Body of pancreas (tissue), 4 donors: ENCODE measurements around the gene FBXL7. TPM values are rescaled to one million over a fixed set of nuclear protein-coding genes. Genes with fewer than 3 reads are reported as not detected.

Experiments
- ATAC-seq: fragments of 150-250 bp; one replicate; pipeline ENCODE4 v1.9.1; 2016
- DNase-seq, 4 donors: peaks; one replicate each; pipeline ENCODE4 v3.0.0-alpha.2; 2019
- H3K27ac ChIP-seq, 4 donors: fragments of 200-600 bp; sonication (generic); 1 replicate in 3 of 4; 2 replicates in 1 of 4; pipeline versions ENCODE4 v1.5.1 to v1.6.1; 2016 to 2019; ENCODE audit warnings: mild to moderate bottlenecking in 1 of 4, mixed read lengths in 1 of 4, moderate library complexity in 1 of 4
- H3K27me3 ChIP-seq, 2 donors: fragments of 200-600 bp; sonication (generic); one replicate each; pipeline ENCODE4 v1.6.0; 2016; ENCODE audit warnings: mild to moderate bottlenecking in 1 of 2
- H3K36me3 ChIP-seq, 2 donors: fragments of 200-600 bp; sonication (generic); replicated peaks in 1 of 2; 2 replicates each; pipeline ENCODE4 v1.5.1; 2016; ENCODE audit warnings: low read depth in 2 of 2; ENCODE audit not compliant: insufficient read depth in 1 of 2
- H3K4me1 ChIP-seq: fragments of 200-600 bp; sonication (generic); one replicate; pipeline ENCODE4 v1.6.0; 2016
- H3K4me3 ChIP-seq, 2 donors: fragments of 200-600 bp; sonication (generic); 1 replicate in 1 of 2; 2 replicates in 1 of 2; pipeline ENCODE4 v1.5.1; 2016 to 2019
- H3K9me3 ChIP-seq, 3 donors: fragments of 200-600 bp; sonication (generic); 1 replicate in 2 of 3; 2 replicates in 1 of 3; pipeline ENCODE4 v1.5.1; 2016
- CTCF ChIP-seq, 7 experiments: fragments of 450-650 bp in 4 of 7; fragments of 200-600 bp in 3 of 7; sonication (generic) in 3 of 7; IDR thresholded peaks; one replicate each; pipeline ENCODE4 v1.5.1; 2016 to 2019; ENCODE audit warnings: antibody characterized with exemption in 7 of 7
- POLR2A ChIP-seq, 3 donors: fragments of 450-650 bp; IDR thresholded peaks; one replicate each; pipeline ENCODE4 v1.6.1; 2016; ENCODE audit warnings: antibody characterized with exemption in 3 of 3, mild to moderate bottlenecking in 2 of 3
- WGBS, 2 donors: methylation state at CpG; one replicate each; pipeline ENCODE4 v1.1.5; 2017; 5-methylcytosine and 5-hydroxymethylcytosine counted together
- intact Hi-C: fragments of 100-400 bp; cut with DNase I; formaldehyde crosslinking; loops from one replicate; pipeline ENCODE4 v1.15.1; 2023
- total RNA-seq, 2 donors: library from RNA; depleted of rRNA; stranded (reverse); fragments of >200 nt; gene quantifications; one replicate each; pipeline ENCODE4 v1.1.0, GENCODE V29; 2016

Gene FBXL7
- total RNA-seq, 2 donors from 2014 or later = 3.1 to 4.0 TPM

DNA sequence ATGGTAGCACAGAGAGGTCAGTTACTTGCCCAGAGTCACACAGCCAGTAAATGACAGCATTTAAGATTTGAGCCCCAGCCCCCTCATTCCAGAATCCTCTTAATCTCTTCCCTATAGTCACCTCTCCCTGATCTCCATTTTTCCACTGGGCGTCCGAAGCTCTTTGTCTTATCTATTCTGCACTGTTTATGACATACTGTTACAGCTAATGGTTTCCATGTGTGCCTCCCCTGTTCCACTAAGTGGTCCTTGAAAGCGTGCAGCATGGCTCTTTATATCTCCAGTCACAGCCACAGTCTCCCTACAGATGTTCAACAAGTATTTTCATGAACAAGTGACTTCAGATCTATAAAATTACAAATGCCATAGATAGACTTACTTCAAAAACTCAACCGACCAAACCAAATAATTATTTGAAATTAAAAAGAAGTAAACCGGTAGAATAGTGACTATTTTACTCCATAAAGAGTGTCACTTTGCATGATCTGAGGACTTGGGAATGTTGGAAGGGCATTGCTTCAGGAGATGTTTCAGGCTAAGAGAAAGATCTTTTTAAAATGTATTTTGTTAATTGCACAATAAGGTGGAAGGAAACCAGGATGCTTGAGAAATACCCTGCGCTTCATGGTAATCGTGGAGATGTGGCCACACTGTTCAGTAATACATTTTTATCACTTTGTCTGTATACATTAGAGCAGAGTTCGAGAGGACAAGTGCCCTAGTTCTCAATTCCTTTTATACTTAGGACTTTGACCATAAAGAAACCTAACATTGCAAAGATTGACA is 237.2 kb downstream of the FBXL7 start:
- WGBS, 2 donors = 54 to 56% methylated on average over 8 of the region's 8 CpGs
- intact Hi-C loops = no loop called here
- Histone ChIP-seq H3K4me3 (no peak overlapping the region), H3K4me1 (no peaks in the 10 kb centered on the region), H3K36me3 (no peaks in the 10 kb centered on the region), H3K27ac (no peak overlapping the region), H3K27me3 (no peaks in the 10 kb centered on the region), H3K9me3 (no peaks in the 10 kb centered on the region)
- DNase-seq (no peak), ATAC-seq (no peak)
- TF ChIP-seq CTCF (IDR thresholded peaks at IDR 0.05) (no peak), POLR2A (IDR thresholded peaks at IDR 0.05) (no peak)

DNA sequence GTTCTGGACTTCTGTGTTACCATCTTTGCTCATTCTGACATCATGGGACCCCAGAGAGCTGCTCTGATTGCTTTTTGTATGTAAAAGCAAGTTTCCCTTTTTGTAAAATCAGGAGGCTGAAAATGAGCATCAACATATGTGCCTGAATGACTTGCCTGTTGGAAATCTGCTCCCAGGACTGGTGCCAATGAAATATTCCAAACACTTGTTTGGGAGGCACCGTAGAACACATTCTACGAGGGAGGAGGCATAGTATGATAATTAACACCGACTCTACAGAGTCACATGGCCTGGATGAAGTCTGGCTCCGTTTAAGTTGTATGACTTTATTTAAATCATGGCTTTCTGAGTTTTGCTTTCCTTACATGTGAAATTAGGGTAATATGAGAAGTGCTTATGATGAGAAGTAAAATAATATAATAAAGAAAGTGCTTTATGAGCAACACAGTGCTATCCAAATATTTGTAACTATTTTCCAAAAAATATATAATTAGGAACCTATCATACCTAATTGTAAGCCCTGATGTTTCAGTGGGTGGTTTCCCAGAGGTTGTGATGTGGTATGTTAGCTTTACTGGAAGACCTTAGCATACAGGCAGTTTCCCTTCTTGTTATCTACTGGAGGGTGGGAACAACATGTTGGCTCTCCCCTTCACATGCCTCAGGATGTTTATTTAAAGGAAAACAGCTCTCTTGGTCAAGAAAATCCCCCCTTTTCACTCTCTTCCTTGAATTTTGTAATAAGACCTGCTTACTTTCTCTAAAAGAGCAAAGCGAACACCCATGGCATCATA is 238.1 kb downstream of the FBXL7 start:
- H3K9me3 ChIP-seq = no peaks in the 10 kb centered on the region
- ATAC-seq (no peak), DNase-seq (no peak)
- TF ChIP-seq POLR2A (IDR thresholded peaks at IDR 0.05) = no peak
- TF ChIP-seq CTCF (IDR thresholded peaks at IDR 0.05) = no peak
- intact Hi-C loops = no loop called here
- no peak overlapping the region for H3K4me3 ChIP-seq
- H3K27ac ChIP-seq = no peak overlapping the region
- 47 to 56% methylated on average over 5 of the region's 5 CpGs for WGBS, 2 donors
- no peaks in the 10 kb centered on the region for H3K36me3 ChIP-seq
- H3K4me1 ChIP-seq = no peaks in the 10 kb centered on the region
- no peaks in the 10 kb centered on the region for H3K27me3 ChIP-seq

DNA sequence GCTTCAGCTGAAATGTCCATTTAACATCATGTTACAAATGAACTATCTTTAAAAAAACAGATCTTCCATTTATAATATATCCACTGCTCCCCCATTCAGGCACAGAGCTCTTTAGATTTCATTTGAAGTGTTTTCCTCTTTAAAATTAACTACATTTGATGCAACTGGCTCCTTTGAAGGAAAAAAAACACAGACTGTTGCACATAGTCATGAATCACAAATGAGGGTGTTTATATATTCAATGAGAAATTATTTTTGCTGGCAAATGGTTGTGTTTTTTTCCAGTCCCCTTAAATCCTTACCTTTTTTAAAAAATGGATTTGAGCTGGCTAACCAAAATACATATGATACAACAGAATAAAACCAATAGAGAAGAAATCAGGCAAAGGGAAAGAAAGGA is 240.4 kb downstream of the FBXL7 start:
- no peak overlapping the region for H3K4me3 ChIP-seq
- ATAC-seq (no peak), DNase-seq (no peak)
- intact Hi-C loops = no loop called here
- no peaks in the 10 kb centered on the region for H3K27me3 ChIP-seq
- no peaks in the 10 kb centered on the region for H3K4me1 ChIP-seq
- H3K36me3 ChIP-seq = no peaks in the 10 kb centered on the region
- no peak for TF ChIP-seq CTCF (IDR thresholded peaks at IDR 0.05)
- no peak for TF ChIP-seq POLR2A (IDR thresholded peaks at IDR 0.05)
- H3K27ac ChIP-seq = no peak overlapping the region
- no peaks in the 10 kb centered on the region for H3K9me3 ChIP-seq

DNA sequence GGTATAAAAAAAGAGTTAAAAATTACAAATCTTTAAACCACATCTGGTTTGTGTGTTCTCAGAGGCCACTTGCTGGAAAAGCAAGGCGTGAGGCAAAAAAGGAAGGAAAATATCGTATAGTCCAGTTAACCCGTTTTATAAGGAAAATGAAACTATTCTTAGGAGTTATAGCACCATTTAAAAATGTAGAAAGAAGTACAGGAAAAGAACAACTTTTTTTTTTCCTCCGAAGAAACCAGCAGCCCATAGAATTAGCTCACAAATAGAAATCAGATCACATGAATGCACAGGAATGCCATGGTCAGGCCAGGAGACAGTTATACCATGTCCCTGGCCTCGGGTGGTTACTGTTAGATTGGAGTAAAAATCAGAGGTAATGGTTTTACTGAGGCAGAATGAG is 241.6 kb downstream of the FBXL7 start:
- ATAC-seq (no peak), DNase-seq (no peak)
- Histone ChIP-seq H3K4me3 (no peak overlapping the region), H3K27me3 (no peaks in the 10 kb centered on the region), H3K4me1 (no peaks in the 10 kb centered on the region), H3K9me3 (no peaks in the 10 kb centered on the region), H3K36me3 (no peaks in the 10 kb centered on the region), H3K27ac (no peak overlapping the region)
- TF ChIP-seq POLR2A (IDR thresholded peaks at IDR 0.05) (no peak), CTCF (IDR thresholded peaks at IDR 0.05) (no peak)
- WGBS, 2 donors = 50 to 52% methylated on average over 5 of the region's 5 CpGs
- intact Hi-C loops = no loop called here
